Mononuclear cell (primary cell): ENCODE measurements around the gene C11orf68. TPM values are rescaled to one million over a fixed set of nuclear protein-coding genes. Genes with fewer than 3 reads are reported as not detected.

ENCODE experiments used
- H3K27me3 ChIP-seq: 2 replicates; pipeline ENCODE4 v1.6.0; 2011; ENCODE audit warnings: low read length, control low read depth; ENCODE audit not compliant: insufficient read depth
- H3K4me1 ChIP-seq: 2 replicates; pipeline ENCODE4 v1.5.1; 2011; ENCODE audit warnings: mild to moderate bottlenecking, low read length, control low read depth; ENCODE audit not compliant: insufficient read depth
- H3K4me3 ChIP-seq: 2 replicates; pipeline ENCODE4 v1.5.1; 2011; ENCODE audit warnings: mild to moderate bottlenecking, low read length, moderate library complexity
- H3K9me3 ChIP-seq: 2 replicates; pipeline ENCODE4 v1.5.1; 2011; ENCODE audit warnings: low read depth, mild to moderate bottlenecking, control low read depth, low read length
- total RNA-seq: library from RNA; depleted of rRNA; stranded (reverse); fragments of >200 nt; gene quantifications from one replicate; pipeline ENCODE4 v1.2.3, GENCODE V29; 2012

C11orf68 gene
- total RNA-seq, 1 donor, result 7.6 TPM

GRCh38 chr11:65867284-65868071 lies 51.4 kb downstream of the C11orf68 start:
- Histone ChIP-seq H3K27me3 (no peaks in the 10 kb centered on the region), H3K4me1 (peaks cover 16% of the 10 kb centered on the region), H3K9me3 (no peaks in the 10 kb centered on the region), H3K4me3 (no peak overlapping the region)

Other genes starting within 250 kb of the C11orf68 start
- 38.0 TPM for gene KAT5, start 206.8 kb downstream of the C11orf68 start, total RNA-seq
- gene RNASEH2C, start 198.3 kb downstream of the C11orf68 start, total RNA-seq, result 26.4 TPM
- gene AP5B1, start 138.1 kb downstream of the C11orf68 start, total RNA-seq, result 26.7 TPM
- not detected for gene OVOL1, start 132.0 kb downstream of the C11orf68 start, total RNA-seq
- gene SNX32, start 85.1 kb downstream of the C11orf68 start, total RNA-seq, result not detected
- gene CFL1, start 60.9 kb downstream of the C11orf68 start, total RNA-seq, result 731 TPM
- 17.3 TPM for gene MUS81, start 58.6 kb downstream of the C11orf68 start, total RNA-seq
- 1.3 TPM for gene EFEMP2, start 46.3 kb downstream of the C11orf68 start, total RNA-seq
- 130 TPM for gene CTSW, start 39.2 kb downstream of the C11orf68 start, total RNA-seq
- gene FIBP, start 30.6 kb downstream of the C11orf68 start, total RNA-seq, result 40.3 TPM
- 22.5 TPM for gene CCDC85B, start 28.4 kb downstream of the C11orf68 start, total RNA-seq
- gene FOSL1, start 18.7 kb downstream of the C11orf68 start, total RNA-seq, result 4.0 TPM
- gene DRAP1, start 364 bp upstream of the C11orf68 start, total RNA-seq, result 65.6 TPM
- gene TSGA10IP, start 26.4 kb upstream of the C11orf68 start, total RNA-seq, result 0.10 TPM
- 41.6 TPM for gene SART1, start 42.7 kb upstream of the C11orf68 start, total RNA-seq
- gene EIF1AD, start 83.1 kb upstream of the C11orf68 start, total RNA-seq, result 83.2 TPM
- gene BANF1, start 83.4 kb upstream of the C11orf68 start, total RNA-seq, result 7.6 TPM
- not detected for gene CST6, start 92.9 kb upstream of the C11orf68 start, total RNA-seq
- gene CATSPER1, start 107.4 kb upstream of the C11orf68 start, total RNA-seq, result 1.0 TPM
- gene GAL3ST3, start 130.1 kb upstream of the C11orf68 start, total RNA-seq, result not detected
- 135 TPM for gene SF3B2, start 133.3 kb upstream of the C11orf68 start, total RNA-seq
- gene PACS1, start 151.2 kb upstream of the C11orf68 start, total RNA-seq, result 66.7 TPM